ENCODE results near the gene XKRX. TPM values are rescaled to one million over a fixed set of nuclear protein-coding genes. Genes with fewer than 3 reads are reported as not detected.

XKRX gene
- total and polyA plus RNA-seq, 12 donors, result 0.03 TPM; not detected in 11

GRCh38 chrX:100868273-100868672 is 60.4 kb downstream of the XKRX start:
- H3K9me3 ChIP-seq, result no peaks in the 10 kb centered on the region
- TF ChIP-seq CTCF (IDR thresholded peaks at IDR 0.05), result no peak
- H3K4me3 ChIP-seq, result no peak overlapping the region
- H3K36me3 ChIP-seq, result no peaks in the 10 kb centered on the region
- H3K4me1 ChIP-seq, result no peaks in the 10 kb centered on the region
- peaks cover 0 to 41% (median 0%) of the 10 kb centered on the region in 7 donors for H3K27me3 ChIP-seq
- 81 to 82% methylated on average over 2 of the region's 2 CpGs for WGBS, 2 donors
- H3K27ac ChIP-seq, result no peak overlapping the region
- intact Hi-C loops (cut with DNase I), result no loop called here
- ATAC-seq (no peak), DNase-seq (no peak)

- Histone ChIP-seq H3K4me3 (no peak overlapping the region), H3K36me3 (no peaks in the 10 kb centered on the region), H3K27me3 (peaks cover 0 to 46% (median 0%) of the 10 kb centered on the region in 7 donors), H3K4me1 (no peaks in the 10 kb centered on the region), H3K9me3 (no peaks in the 10 kb centered on the region), H3K27ac (no peak overlapping the region)
- no peak for TF ChIP-seq CTCF (IDR thresholded peaks at IDR 0.05)
- WGBS, 2 donors, result 46 to 71% methylated on average over 2 of the region's 2 CpGs
- DNase-seq (no peak), ATAC-seq (peak in 1 of 8 donors; percentile 55)
- intact Hi-C loops (cut with DNase I), result no loop called here
Measured at GRCh38 chrX:100864657-100865391, 63.9 kb downstream of the XKRX start.

Other genes starting within 250 kb of the XKRX start
- gene SYTL4, start 196.8 kb downstream of the XKRX start, total RNA-seq, result 1 to 10 TPM in 9 of 10 donors, under 1 TPM in 1; 0.95 to 4.0 (median 2.0) TPM
- gene SYTL4, start 196.8 kb downstream of the XKRX start, polyA plus RNA-seq, result 1 to 10 TPM; 2.1 to 3.1 TPM
- 10 to 100 TPM in 1 of 10 donors, 1 to 10 TPM in 9; 5.7 to 10.7 (median 8.0) TPM for gene CSTF2, start 108.5 kb downstream of the XKRX start, total RNA-seq
- 1 to 10 TPM; 1.8 to 8.9 TPM for gene CSTF2, start 108.5 kb downstream of the XKRX start, polyA plus RNA-seq
- gene NOX1, start 54.6 kb downstream of the XKRX start, total RNA-seq, result not detected
- gene NOX1, start 54.6 kb downstream of the XKRX start, polyA plus RNA-seq, result not detected
- gene ARL13A, start 40.8 kb upstream of the XKRX start, total RNA-seq, result not detected
- gene ARL13A, start 40.8 kb upstream of the XKRX start, polyA plus RNA-seq, result not detected
- gene TRMT2B, start 123.2 kb upstream of the XKRX start, total RNA-seq, result 10 to 100 TPM; 12.8 to 21.2 (median 16.3) TPM
- gene TRMT2B, start 123.2 kb upstream of the XKRX start, polyA plus RNA-seq, result 1 to 10 TPM; 8.2 to 9.0 TPM
- gene TMEM35A, start 150.0 kb upstream of the XKRX start, total RNA-seq, result under 1 TPM in 4 of 10 donors, not detected in 6; 0.18 to 0.47 (median 0.29) TPM
- under 1 TPM in 1 of 2 donors, not detected in 1; 0.07 TPM for gene TMEM35A, start 150.0 kb upstream of the XKRX start, polyA plus RNA-seq
- 1 to 10 TPM in 1 of 10 donors, under 1 TPM in 9; 0.15 to 2.5 (median 0.53) TPM for gene CENPI, start 169.3 kb upstream of the XKRX start, total RNA-seq
- under 1 TPM; 0.23 to 0.29 TPM for gene CENPI, start 169.3 kb upstream of the XKRX start, polyA plus RNA-seq

Data from heart right ventricle (tissue), 16 donors.